Embryonic facial prominence (tissue), 1 donor: Measurements from ENCODE around the gene PZP.
"Not testable (repeated sequence)": the region's sequence is repeated elsewhere in the genome, so short reads cannot be mapped to it uniquely, and the experiment has no call there.

Experiments used
- DNase-seq: peaks from one replicate; pipeline ENCODE4 v3.0.0-alpha.2; 2016; ENCODE audit errors: extremely low spot score

Gene PZP

DNA sequence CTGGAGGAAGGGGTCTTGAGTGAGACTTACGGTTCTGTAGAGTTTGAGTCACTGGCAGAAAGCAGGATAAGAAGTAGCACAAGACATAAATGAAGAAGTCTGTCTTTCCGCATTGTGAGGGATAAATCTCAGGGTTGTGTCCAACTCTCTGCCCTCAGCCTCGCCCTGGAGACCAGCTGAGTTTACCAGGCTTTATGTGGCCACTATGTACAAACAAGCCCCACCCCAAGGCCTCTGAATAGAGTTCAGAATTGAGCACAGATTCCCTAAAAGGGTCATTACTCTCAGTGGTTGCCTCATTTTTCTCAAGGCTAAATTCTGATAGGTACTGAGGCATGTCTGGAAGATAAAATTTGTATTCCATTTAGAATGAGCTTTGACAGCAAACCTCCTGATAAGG, at the start of gene PZP:
Gene PZP, minus strand, starts transcription at position 167 of the 400 bp plus-strand sequence. Its CDS starts 54 bp downstream, at position 113.
- DNase-seq, result no peak

DNA sequence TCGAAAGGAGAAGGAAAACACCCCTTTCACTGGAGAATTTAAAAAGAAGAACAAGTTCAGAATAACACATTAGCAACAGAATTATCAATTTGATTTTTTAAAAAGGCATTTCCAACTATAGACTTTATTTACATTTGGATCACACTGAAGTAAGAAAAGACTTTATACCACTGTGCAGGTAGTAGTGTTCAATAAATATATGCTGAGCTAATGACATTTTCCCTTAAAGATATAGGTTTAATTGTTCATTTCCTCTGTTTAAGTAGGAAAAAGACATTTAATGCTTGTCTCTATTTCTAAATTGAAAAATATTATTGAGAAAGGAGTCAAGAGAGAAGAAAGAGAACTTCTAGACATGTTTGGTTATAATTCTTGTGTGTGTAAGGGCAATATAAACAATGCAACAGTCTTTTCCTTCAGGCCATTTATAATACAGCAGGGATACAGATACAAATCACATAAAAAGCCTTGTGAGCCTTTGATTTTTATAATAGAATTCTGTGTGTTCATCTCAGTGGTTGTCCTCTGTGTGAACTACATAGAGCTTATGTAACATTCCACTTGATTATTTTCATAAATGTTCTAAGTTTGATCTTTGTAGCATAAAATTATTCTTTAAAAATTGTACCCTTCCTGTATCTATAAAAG, 48.7 kb upstream of the PZP start:
- no peak for DNase-seq

DNA sequence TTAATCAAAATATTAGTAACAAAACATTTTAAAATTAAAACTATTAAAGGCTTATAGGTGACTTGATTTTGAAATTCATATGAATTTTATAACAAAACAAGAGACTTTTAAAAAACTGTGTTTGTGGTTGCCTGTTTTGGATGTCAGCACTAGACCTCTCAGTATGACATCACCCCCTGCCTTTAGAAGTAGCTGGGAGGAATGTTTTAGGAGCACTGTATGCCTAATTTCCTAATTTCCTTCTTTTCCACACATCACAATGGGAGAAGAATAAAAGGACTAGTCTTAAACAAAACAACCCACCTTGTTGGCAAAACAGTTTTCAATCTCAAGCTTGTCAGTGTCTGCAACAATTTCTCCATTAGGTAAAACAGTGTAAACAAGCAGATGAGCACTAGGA, 48.1 kb upstream of the PZP start:
- DNase-seq, result no peak

DNA sequence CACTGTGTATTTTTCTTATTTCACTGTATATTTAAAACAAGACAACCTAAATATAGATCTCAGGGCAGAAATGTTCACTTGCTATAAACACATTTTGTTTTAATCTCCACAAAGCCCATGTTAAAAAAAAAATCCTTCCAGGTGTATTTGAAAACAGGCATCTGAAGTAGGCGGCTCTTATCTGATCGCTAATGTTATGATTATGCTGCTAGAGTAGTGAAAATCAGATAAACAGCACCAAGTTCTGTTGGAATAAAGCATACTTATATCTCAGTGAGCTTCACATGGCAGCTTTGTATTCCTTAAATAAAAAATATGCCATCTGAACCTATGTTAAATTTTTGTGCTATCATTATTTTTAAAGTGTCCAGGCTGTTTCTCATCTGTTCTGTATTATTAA, 47.6 kb upstream of the PZP start:
- no peak for DNase-seq

DNA sequence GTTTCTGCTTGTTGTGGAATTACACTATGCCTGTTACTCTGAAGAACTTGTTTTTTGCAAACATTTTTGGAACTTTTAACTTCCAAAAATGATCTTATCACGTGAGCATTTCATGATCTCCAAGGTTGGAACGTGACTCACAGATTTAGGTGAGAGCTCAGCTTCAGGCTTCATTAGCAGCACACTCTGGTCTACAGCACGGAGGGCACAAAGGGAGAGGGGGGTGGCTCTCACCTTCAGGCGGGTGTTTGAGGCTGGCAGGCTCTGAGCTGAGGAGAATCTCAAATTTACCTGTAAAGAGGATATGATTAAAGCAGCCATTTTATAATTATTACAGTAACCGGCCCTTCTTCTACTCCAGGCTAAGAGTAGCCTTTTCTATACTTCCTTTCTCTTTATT, 45.3 kb upstream of the PZP start:
- DNase-seq, result no peak

DNA sequence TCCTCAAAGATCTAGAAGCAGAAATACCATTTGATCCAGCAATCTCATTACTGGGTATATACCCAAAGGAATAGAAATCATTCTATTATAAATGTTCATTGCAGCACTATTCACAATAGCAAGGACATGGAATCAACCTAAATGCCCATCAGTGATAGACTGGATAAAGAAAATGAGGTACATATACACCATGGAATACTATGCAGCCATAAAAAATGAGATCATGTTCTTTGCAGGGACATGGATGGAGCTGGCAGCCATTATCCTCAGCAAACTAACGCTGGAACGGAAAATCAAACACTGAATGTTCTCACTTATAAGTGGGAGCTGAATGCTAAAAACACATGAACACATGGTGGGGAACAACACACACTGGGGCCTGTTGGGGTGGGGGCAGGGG, 44.6 kb upstream of the PZP start:
- DNase-seq, result not testable (repeated sequence)

DNA sequence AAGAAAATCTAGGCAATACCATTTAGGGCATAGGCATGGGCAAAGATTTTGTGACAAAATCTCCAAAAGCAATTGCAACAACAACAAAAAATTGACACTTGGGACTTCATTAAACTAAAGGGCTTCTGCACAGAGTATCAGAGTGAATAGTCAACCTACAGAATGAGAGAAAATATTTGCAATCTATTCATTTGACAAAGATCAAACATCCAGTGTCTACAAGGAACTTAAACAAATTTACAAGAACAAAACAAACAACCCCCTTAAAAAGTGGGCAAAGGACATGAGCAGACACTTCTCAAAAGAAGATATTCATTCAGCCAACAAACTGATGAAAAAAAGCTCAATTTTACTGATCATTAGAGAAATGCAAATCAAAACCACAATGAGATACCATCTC, 44.1 kb upstream of the PZP start:
- no peak for DNase-seq

DNA sequence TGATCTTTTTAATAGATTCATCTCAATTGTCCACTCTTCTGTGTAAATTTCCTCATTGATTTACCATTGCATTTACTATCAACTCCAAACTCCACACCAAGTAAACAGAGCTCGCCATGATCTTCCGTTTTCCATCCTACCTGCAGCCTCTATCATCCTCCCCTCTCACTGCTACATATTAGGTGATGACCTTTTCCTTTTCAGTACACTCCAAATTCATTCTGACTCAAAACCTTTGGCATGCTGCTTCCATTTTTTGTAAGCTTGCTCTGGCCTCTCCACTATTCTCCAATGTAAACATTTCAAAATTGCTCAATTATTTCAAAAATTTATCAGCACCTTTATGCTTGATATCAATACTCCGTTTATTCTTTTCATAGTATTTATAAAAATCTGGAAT, 40.2 kb upstream of the PZP start:
- no peak for DNase-seq

DNA sequence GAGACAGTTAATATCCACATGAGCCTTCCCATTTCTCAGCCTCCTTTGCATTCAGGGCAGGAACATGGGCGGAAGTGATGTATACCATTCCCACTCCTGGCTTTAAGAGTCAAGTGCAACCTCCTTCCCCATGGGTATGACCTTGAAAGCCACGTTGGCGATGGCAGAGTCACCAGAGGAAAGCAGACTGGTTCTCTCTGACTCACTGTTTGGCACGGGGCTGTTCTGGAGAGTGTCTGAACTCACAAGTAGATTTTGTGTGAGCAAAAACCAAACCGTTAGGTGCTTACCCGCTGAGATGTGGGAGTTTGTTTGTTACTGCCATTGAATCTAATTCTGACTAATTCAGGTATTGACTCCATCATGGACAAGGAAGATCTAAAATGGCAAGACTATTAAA, 36.7 kb upstream of the PZP start:
- no peak for DNase-seq

DNA sequence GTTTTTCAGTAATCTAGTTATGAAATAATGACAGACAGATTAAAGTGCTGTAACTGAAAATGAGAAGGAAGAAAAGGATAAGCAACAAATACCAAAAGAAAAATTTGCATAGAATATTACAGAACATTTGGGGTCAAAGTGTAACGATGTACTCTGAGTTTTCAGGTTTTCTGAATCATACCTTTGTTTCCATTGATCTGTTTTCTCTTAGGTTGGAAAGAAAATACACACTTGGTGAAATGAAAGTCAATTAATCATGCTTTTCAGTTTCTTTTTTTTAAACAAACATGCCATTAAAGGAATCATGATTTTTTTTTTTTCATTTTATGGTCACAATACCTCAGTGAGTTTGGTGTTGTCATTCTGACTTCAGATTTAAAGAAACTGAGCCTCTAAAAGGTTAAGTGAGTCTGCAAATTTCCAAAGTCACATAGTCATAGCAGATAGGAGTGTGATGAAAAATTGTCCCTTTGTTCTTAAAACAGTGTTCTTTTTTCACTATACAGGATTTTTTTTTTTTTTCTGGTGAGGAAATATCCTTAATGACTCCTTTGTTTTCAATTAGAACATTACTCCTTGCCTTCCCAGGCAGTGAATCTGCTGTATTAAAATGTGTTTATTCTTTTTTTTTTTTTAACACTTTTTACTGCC, 35.9 kb upstream of the PZP start:
- DNase-seq, result no peak

DNA sequence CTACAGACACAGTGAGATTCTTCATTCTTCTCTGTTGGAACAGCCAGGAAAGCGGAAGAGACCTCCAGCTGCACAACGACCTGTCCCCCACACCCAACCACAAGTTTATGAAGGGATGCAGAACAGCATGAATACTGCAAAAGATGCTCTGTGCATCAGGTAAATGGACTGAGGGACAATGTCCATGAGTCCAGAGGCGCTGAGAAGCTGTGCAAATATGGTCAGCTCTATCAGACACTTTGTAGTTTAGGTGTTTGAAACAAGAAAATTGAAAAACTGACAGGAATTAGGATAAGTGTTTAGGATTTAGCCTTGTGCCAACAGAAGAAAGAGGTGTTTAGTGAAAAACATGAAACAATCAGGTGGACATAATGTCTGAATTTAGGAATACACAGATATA, 33.1 kb upstream of the PZP start:
- no peak for DNase-seq

DNA sequence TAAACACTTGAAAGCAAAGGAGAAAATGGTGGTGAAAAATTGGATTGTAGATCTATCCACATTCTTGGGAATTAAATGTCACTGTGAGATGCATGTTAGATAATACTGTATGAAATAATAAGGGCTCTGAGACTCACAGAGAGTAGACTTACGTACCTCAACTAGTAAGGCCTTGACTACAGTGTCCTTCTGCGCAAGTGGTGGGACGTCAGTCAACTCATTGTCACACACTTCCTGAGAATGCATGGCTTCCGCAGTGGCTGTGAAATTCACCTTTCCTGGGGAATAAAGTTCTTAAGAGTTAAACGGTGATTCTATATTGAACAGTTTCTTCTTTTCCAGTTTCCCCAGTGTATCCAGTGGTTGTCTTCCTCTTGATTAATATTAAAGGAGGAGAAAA, 32.6 kb upstream of the PZP start:
- no peak for DNase-seq

DNA sequence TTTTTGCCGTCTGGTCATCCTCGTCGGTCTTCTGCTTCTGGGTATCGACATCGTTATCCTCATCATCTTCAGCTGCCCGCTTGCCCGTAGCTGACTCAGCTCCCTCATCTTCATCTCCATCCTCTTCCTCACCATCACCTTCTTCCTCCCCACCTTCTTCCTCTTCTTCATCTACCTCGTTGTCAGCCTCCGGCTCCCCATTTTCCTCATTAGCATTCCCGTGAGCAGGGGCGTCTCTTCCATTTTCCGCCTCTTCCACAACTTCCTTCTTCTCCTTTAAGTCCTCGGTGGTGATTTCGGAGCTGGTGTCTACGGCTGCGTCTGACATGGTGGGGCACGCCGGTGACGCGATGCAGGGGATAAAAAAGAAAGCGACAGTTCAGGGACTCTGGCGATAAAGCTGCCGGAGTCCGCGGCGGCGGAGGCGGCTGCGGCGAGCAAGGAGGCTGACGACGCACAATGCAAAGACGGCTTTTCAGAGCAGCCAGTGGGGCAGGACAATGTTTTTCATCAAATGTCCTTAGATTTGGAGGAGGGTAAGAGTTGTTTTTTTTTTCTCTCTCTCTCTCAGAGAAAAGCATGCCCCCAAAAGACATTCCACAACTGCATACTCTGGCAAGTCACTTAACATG, 31.9 kb upstream of the PZP start:
- not testable (repeated sequence) for DNase-seq

DNA sequence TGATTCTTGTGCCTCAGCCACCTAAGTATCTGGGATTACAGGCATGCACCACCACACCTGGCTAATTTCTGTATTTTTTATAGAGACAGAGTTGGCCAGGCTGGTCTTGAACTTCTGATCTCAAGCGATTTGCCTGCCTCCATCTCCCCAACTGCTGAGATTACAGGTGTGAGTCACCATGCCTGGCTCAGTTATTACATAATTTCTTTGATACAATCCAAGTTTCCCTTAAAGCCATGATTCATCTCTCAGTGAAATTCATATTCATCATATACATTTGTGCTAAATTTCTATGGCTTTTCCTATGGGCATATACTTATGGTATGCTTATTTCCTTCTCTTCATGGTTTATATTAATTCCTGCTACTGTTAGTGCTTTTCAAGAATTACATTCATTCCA, 29.1 kb upstream of the PZP start:
- DNase-seq, result no peak

DNA sequence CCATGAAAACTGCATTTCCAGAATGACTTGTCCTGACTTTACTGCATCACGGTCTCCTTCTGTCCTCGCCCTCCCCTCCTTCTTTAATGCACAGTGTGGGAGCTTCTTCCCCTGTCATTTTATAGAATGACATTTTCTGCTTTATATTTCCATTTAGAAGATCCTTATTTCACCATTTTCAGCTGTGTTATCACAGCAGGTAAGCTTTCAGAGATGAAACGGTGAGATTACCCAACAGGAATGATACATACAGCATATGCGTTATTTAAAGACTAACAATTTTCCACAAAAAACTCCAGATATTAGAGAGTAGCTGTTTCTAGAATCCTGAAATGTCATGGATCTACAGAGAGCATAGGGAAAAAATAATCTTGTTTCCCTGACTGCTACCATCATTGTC, 27.3 kb upstream of the PZP start:
- no peak for DNase-seq

DNA sequence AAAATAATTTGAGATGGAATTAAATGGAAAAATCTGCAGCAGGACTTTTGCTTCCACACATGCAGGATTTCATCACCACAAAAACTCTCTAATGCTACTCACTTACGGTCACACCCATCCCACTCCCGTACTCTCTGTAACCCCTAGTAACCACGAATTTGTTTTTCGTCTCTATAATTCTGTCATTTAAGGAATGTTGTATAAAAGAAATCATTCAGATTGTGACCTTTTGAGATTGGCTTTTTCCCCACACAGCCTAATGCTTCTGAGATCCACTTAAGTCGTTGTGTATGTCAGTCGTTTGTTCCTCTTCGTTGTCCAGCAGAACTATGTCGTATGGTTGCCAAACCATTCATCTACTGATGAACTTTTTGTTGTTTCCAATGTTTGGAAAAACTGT, 19.8 kb upstream of the PZP start:
- no peak for DNase-seq

DNA sequence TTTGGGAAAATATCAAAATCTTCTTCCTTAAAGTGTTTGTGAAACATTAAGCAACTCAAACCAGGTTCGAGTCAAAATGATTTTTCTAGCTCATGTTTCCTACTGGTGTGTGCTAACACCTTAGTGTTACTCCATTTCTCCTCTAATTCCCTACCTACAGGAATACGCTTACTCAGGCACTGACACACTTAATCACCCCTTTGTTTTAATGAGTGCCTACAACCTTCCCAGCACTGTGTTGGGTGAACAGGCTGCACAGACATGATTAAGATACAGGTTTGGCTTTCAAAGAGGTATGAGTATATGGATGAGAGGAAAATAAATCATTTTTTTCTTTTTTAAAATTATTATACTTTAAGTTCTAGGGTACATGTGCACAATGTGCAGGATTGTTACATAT, 15.6 kb upstream of the PZP start:
- DNase-seq, result no peak

DNA sequence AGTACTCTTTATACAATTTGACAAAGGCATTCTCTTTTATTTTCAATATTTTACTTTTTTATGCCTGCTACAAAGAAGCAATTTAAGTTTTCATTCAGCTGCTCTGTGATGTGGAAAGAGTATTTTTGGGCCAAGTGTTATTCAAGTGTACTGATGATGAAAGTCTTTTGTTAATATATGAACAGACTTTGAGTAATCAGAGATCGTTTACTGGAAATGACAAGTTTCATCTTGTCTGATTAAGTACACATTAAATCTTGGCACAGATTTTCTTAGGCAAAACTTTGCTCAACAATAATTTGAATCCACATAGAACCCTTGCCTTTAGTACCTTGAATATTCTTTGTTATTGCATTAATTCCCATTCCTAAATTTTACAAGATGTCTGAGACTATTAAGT, 13.3 kb upstream of the PZP start:
- DNase-seq, result no peak

DNA sequence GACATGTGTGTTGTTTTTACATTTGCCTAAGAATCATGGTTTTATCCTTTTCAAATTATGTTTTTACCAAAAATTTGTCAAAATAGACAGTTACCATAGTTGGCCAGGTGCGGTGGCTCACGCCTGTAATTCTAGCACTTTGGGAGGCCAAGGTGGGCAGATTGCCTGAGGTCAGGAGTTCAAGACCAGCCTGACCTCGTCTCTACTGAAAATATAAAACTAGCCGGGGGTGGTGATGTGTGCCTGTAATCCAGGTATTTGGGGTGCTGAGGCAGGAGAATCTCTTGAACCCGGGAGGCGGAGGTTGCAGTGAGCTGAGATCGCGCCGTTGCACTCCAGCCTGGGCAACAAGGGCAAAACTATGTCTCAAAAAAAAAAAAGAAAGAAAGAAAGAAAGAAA, 12.8 kb upstream of the PZP start:
- not testable (repeated sequence) for DNase-seq

DNA sequence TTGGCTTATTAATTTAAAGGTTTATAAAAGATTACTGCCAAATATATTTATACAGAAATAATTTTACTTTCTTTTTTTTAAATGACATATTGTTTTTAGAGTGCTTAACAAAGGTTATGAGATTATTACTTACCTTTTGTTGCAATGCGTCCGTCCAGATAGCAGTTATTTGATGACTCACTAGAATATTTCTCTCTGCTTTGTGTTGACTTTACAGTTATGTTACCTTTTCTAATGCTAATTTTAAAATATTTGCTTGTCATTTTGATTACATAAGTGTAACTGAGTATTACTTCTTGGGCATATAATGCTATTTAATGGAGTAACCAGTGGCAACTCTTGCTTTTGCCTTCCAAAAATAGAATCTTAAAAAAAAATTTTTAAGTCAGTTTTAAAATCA, 6.3 kb upstream of the PZP start:
- DNase-seq, result no peak

DNA sequence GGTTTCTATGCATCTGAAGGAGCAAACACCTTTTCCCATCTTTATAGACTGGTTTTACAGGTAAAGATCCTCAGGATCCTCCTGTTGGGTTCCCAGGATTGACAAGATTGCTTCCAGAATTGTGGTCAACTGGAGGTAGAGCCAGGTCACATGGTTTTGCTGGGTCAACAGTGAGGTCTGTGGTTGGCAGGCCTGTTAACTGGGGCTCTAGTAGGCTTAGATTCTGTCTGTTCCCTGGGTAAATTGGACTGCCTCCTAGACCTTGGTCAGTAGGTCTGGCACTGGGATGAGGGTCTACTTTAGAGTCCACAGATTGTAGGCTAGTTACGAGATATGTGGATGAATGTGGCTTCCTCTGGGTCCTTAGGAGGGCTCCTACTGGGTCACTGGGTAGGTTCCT, 3.5 kb upstream of the PZP start:
- DNase-seq, result no peak

DNA sequence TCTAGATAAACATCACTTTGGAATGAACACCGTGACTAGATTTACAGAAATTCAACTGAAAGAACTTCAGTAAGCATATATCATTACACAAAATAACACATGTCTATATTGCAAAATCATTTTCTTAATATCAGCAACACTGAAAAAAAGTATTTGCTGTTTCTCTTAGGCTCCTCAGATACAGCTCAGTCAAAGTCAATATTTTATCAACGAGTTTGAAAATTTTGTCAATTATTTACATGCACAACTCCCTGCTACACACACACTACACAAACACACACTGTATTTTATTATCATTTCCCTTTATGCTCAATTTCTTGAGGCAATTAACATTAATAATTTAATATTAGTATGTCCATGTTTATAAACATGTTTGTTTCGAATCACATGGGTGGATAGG, 3.8 kb downstream of the PZP start:
- DNase-seq, result no peak

DNA sequence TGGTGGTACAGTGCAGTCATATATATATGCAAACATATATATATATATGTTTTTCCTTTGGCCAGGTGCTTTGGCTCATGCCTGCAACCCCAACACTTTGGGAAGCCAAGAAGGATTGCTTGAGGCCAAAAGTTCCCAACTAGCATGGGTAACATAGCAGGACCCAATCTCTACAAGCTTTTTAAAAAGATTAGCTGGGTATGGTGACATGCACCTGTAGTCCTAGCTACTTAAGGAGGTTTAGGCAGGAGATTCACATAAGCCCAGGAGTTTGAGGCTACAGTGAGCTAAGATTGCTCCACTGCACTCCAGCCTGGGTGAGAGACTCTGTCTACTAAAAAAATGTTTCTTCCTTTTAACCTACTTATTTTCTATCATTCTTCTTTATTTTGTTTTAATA, 10.2 kb downstream of the PZP start:
- no peak for DNase-seq

DNA sequence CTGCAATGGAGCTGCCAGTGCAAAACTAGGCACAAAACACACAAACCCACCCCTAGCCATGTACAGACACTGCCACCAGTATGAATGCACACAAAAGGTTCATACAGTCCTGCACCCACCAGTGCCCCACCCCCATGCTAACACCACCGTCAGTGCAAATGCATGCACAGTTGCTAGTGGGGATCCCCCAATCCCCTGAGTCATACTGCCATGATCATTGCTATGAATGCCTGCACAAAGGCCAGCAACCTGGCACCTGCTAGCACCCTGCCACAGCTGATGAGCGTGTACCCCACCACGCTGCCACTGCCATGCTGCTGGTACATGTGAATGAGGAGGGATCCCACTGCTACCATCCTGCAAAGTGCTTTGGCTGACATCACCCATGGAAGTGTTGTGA, 23.9 kb downstream of the PZP start:
- DNase-seq, result no peak
